ENCODE measurements around the gene TSR1. TPM values are rescaled to one million over a fixed set of nuclear protein-coding genes. Genes with fewer than 3 reads are reported as not detected.
A peak's percentile ranks its signal among the peaks of the same experiment; 100 is the strongest.

TSR1 gene
- polyA plus RNA-seq, 3 donors: 8.1 to 10.8 (median 9.3) TPM

DNA sequence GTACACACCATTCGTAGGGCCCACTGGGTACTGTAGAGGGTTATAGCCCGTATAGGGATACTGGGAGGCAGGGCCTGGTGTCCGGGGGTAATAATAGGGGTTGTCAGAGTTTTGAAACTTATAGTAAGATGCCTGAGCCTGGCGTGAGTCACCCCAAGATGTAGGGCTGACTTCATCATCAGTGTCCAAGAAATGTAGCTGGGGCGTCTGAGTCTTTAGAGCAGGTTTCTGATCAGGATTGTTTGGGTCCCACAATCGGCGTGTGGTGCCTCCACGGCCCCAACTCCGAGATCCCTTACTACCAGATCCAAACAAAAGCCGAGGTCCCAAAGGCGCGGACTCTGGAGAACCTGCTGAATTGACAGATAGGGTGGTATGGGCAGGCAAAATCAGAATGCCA is 37.1 kb downstream of the TSR1 start:
- H3K36me3 Mint-ChIP-seq: peaks cover 58 to 60% of the 10 kb centered on the region in 2 donors
- H3K4me3 ChIP-seq (replicated peaks in 1 of 3; ENCODE audit: low read depth in 2 of 3, low read length in 3 of 3): no peak overlapping the region
- peaks cover 9 to 15% of the 10 kb centered on the region in 2 donors for H3K4me1 ChIP-seq (ENCODE audit: control insufficient read depth in 1 of 2, insufficient read depth in 2 of 2, low read length in 2 of 2)
- H4K20me1 ChIP-seq (ENCODE audit: insufficient read depth, low read length): peaks cover 15% of the 10 kb centered on the region
- peaks cover 16% of the 10 kb centered on the region for H3K4me1 Mint-ChIP-seq
- peak overlapping the region in 1 of 7 donors; percentile 6 for H3K27ac Mint-ChIP-seq
- no peaks in the 10 kb centered on the region for H3K9me3 ChIP-seq (replicated peaks in 1 of 2; ENCODE audit: control insufficient read depth in 1 of 2, insufficient read depth in 1 of 2, low read length in 2 of 2)
- peaks cover 50 to 61% of the 10 kb centered on the region in 2 donors for H3K36me3 ChIP-seq (replicated peaks in 1 of 2; ENCODE audit: control insufficient read depth in 1 of 2, insufficient read depth in 2 of 2, low read length in 2 of 2)
- WGBS (ENCODE audit: insufficient coverage): 97% methylated on average over 5 of the region's 12 CpGs
- TF ChIP-seq, protein P1, sequence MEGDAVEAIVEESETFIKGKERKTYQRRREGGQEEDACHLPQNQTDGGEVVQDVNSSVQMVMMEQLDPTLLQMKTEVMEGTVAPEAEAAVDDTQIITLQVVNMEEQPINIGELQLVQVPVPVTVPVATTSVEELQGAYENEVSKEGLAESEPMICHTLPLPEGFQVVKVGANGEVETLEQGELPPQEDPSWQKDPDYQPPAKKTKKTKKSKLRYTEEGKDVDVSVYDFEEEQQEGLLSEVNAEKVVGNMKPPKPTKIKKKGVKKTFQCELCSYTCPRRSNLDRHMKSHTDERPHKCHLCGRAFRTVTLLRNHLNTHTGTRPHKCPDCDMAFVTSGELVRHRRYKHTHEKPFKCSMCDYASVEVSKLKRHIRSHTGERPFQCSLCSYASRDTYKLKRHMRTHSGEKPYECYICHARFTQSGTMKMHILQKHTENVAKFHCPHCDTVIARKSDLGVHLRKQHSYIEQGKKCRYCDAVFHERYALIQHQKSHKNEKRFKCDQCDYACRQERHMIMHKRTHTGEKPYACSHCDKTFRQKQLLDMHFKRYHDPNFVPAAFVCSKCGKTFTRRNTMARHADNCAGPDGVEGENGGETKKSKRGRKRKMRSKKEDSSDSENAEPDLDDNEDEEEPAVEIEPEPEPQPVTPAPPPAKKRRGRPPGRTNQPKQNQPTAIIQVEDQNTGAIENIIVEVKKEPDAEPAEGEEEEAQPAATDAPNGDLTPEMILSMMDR (IDR thresholded peaks at IDR 0.05): no peak
- no peak overlapping the region for H2AFZ ChIP-seq (ENCODE audit: insufficient read depth, low read depth, low read length, poor library complexity, severe bottlenecking)
- H3K27me3 Mint-ChIP-seq (ENCODE audit: low read depth in 3 of 3): peaks cover 0 to 2% (median 0%) of the 10 kb centered on the region in 3 donors
- no peak overlapping the region for H3K4me3 Mint-ChIP-seq
- no peak for DNase-seq
- H3K27me3 ChIP-seq (ENCODE audit: control insufficient read depth in 2 of 2, insufficient read depth in 2 of 2, low read length in 2 of 2): no peaks in the 10 kb centered on the region
- H3K4me2 ChIP-seq (replicated peaks; ENCODE audit: extremely low read depth, low read length, poor library complexity, severe bottlenecking): no peak overlapping the region
- H3K9ac ChIP-seq (ENCODE audit: insufficient read depth, low read length, poor library complexity, severe bottlenecking): no peak overlapping the region
- intact Hi-C loops (cut with micrococcal nuclease): no loop called here
- H3K9me3 Mint-ChIP-seq: no peaks in the 10 kb centered on the region
- H3K27ac ChIP-seq (ENCODE audit: low read depth in 1 of 2, low read length in 2 of 2): no peak overlapping the region
- H3K79me2 ChIP-seq (ENCODE audit: insufficient read depth, low read length): peaks cover 27% of the 10 kb centered on the region

DNA sequence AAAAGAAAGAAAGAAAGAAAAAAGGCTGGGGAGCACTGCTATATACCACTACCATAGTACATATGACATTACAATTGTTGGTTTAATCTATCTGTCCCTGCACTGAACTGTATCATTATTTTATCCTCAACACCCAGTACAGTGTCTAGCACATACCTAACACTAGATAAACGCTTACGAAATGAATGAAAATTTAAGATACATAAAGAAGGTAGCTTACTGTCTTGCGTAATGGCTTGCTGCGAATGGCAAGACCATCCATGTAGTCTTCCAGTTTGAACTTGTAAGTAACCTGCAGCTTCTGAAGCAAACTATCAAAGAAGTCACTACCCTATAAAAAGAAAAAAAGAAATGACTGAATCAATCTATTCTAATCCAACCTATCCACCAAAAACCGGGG is 39.2 kb downstream of the TSR1 start:
- H3K9me3 ChIP-seq (replicated peaks in 1 of 2; ENCODE audit: control insufficient read depth in 1 of 2, insufficient read depth in 1 of 2, low read length in 2 of 2): no peaks in the 10 kb centered on the region
- H3K27me3 ChIP-seq (ENCODE audit: control insufficient read depth in 2 of 2, insufficient read depth in 2 of 2, low read length in 2 of 2): no peaks in the 10 kb centered on the region
- H3K36me3 Mint-ChIP-seq: peaks cover 76 to 77% of the 10 kb centered on the region in 2 donors
- peaks cover 15% of the 10 kb centered on the region for H4K20me1 ChIP-seq (ENCODE audit: insufficient read depth, low read length)
- no peak overlapping the region for H3K4me3 Mint-ChIP-seq
- TF ChIP-seq, protein P1 (IDR thresholded peaks at IDR 0.05): no peak
- H3K4me2 ChIP-seq (replicated peaks; ENCODE audit: extremely low read depth, low read length, poor library complexity, severe bottlenecking): no peak overlapping the region
- no peaks in the 10 kb centered on the region for H3K9me3 Mint-ChIP-seq
- H3K27me3 Mint-ChIP-seq (ENCODE audit: low read depth in 3 of 3): peaks cover 0 to 2% (median 0%) of the 10 kb centered on the region in 3 donors
- no peak overlapping the region for H3K27ac ChIP-seq (ENCODE audit: low read depth in 1 of 2, low read length in 2 of 2)
- 100% methylated on average over 1 of the region's 5 CpGs for WGBS (ENCODE audit: insufficient coverage)
- H3K27ac Mint-ChIP-seq: no peak overlapping the region
- peaks cover 0 to under 1% of the 10 kb centered on the region in 2 donors for H3K4me1 ChIP-seq (ENCODE audit: control insufficient read depth in 1 of 2, insufficient read depth in 2 of 2, low read length in 2 of 2)
- DNase-seq: no peak
- H3K4me1 Mint-ChIP-seq: peaks cover 6% of the 10 kb centered on the region
- H3K4me3 ChIP-seq (replicated peaks in 1 of 3; ENCODE audit: low read depth in 2 of 3, low read length in 3 of 3): no peak overlapping the region
- no peak overlapping the region for H2AFZ ChIP-seq (ENCODE audit: insufficient read depth, low read depth, low read length, poor library complexity, severe bottlenecking)
- intact Hi-C loops (cut with micrococcal nuclease): no loop called here
- H3K36me3 ChIP-seq (replicated peaks in 1 of 2; ENCODE audit: control insufficient read depth in 1 of 2, insufficient read depth in 2 of 2, low read length in 2 of 2): peaks cover 65 to 80% of the 10 kb centered on the region in 2 donors
- H3K9ac ChIP-seq (ENCODE audit: insufficient read depth, low read length, poor library complexity, severe bottlenecking): no peak overlapping the region
- H3K79me2 ChIP-seq (ENCODE audit: insufficient read depth, low read length): peaks cover 13% of the 10 kb centered on the region

Data from CD14-positive monocyte (primary cell).